A673 (cell line): Measurements from ENCODE around the gene PLA2G5. TPM values are rescaled to one million over a fixed set of nuclear protein-coding genes. Genes with fewer than 3 reads are reported as not detected.

ENCODE experiments used
- BruUV-seq: library from RNA; stranded (reverse); fragments of 400-500 nt; replicated peaks from 2 replicates; lab custom pipeline; 2021; lab: Mats Ljungman, UMichigan
- CTCF ChIA-PET: fragments of 300-600 bp; sonication (Branson Sonifier 250); formaldehyde crosslinking; loops from one replicate; lab custom pipeline; 2022; ENCODE audit warnings: antibody characterized with exemption; lab: Charles Lee
- POLR2A ChIA-PET: fragments of 300-600 bp; sonication (Branson Sonifier 250); formaldehyde crosslinking; loops from one replicate; lab custom pipeline; 2022; ENCODE audit warnings: antibody characterized with exemption; ENCODE audit not compliant: low non-redundant PET; lab: Charles Lee
- DNase-seq: peaks from one replicate; pipeline ENCODE4 v3.0.0-alpha.2; 2015; ENCODE audit warnings: low spot score
- H3K27ac ChIP-seq: fragments of 200-600 bp; sonication (generic); 2 replicates; pipeline ENCODE4 v1.5.1; 2016; ENCODE audit warnings: mixed run types, low read depth, mild to moderate bottlenecking, mixed read lengths, antibody characterized with exemption, low read length; ENCODE audit not compliant: poor library complexity, severe bottlenecking
- H3K27me3 ChIP-seq: fragments of 200-600 bp; sonication (generic); replicated peaks from 2 replicates; pipeline ENCODE4 v1.6.1; 2017; ENCODE audit warnings: mixed run types, low read depth, mild to moderate bottlenecking, mixed read lengths, antibody characterized with exemption, low read length; ENCODE audit not compliant: insufficient read depth, poor library complexity
- H3K36me3 ChIP-seq: fragments of 200-600 bp; sonication (generic); 2 replicates; pipeline ENCODE4 v1.6.1; 2016; ENCODE audit warnings: mixed run types, mild to moderate bottlenecking, mixed read lengths, antibody characterized with exemption, low read length; ENCODE audit not compliant: insufficient read depth, poor library complexity, severe bottlenecking
- H3K4me1 ChIP-seq: fragments of 200-600 bp; sonication (generic); 2 replicates; pipeline ENCODE4 v1.6.1; 2017; ENCODE audit warnings: mixed run types, mild to moderate bottlenecking, mixed read lengths, antibody characterized with exemption, low read length; ENCODE audit not compliant: insufficient read depth, poor library complexity, severe bottlenecking
- H3K4me3 ChIP-seq: fragments of 200-600 bp; sonication (generic); 2 replicates; pipeline ENCODE4 v1.5.1; 2016; ENCODE audit warnings: low read depth, mixed run types, mild to moderate bottlenecking, mixed read lengths, low read length; ENCODE audit not compliant: poor library complexity, severe bottlenecking
- H3K9me3 ChIP-seq: fragments of 200-600 bp; sonication (generic); 2 replicates; pipeline ENCODE4 v1.6.1; 2016; ENCODE audit warnings: mixed run types, low read depth, mild to moderate bottlenecking, mixed read lengths, antibody characterized with exemption, low read length; ENCODE audit not compliant: poor library complexity, severe bottlenecking
- CTCF ChIP-seq: fragments of 300-800, 200-600 bp; sonication (generic); conservative IDR thresholded peaks from 2 replicates; pipeline ENCODE4 v1.5.1; 2017; ENCODE audit warnings: low read depth, mild to moderate bottlenecking, antibody characterized with exemption, low read length, moderate library complexity, mixed read lengths
- EZH2 ChIP-seq: fragments of 200-600 bp; sonication (generic); IDR thresholded peaks from 2 replicates; pipeline ENCODE4 v1.6.1; 2017; ENCODE audit warnings: borderline replicate concordance, low read depth, mild to moderate bottlenecking, mixed read lengths, antibody characterized with exemption, low read length; ENCODE audit not compliant: poor library complexity, severe bottlenecking
- intact Hi-C: fragments of 100-400 bp; cut with micrococcal nuclease; formaldehyde crosslinking; loops from one replicate; pipeline ENCODE4 v1.10.0; 2022; ENCODE audit not compliant: unreplicated experiment
- total RNA-seq: library from RNA; stranded (reverse); gene quantifications from 2 replicates; pipeline ENCODE4 v1.2.3, GENCODE V29; 2021

The PLA2G5 gene
- total RNA-seq, 1 experiment from 2014 or later = not detected

DNA sequence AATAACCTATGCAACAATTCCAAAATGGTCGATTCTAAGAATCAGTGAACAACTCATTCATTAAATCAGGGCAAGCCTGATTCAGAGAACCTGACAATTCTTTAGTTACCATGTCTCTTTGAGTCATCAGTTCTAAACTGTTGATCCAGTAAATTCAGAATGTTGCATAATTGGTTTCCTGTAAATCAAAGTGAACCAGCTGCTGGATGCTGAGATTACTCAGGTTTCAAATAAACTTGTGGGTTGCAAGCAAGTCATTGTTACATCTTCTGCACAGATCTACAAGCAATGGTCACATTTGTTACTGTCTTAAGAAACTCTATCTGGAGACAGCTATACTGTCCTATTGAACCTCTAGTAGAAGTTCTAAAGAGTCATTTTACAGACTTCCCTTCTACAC lies 32.9 kb downstream of the PLA2G5 start:
- Histone ChIP-seq H3K4me1 (no peaks in the 10 kb centered on the region), H3K9me3 (no peaks in the 10 kb centered on the region), H3K4me3 (no peak overlapping the region), H3K36me3 (no peaks in the 10 kb centered on the region), H3K27ac (no peak overlapping the region), H3K27me3 (no peaks in the 10 kb centered on the region)
- intact Hi-C loops = no loop called here
- ChIA-PET CTCF (no interaction called here), POLR2A (no interaction called here)
- no TSS peak for BruUV-seq
- no peak for TF ChIP-seq EZH2
- TF ChIP-seq CTCF = no peak
- DNase-seq = no peak

DNA sequence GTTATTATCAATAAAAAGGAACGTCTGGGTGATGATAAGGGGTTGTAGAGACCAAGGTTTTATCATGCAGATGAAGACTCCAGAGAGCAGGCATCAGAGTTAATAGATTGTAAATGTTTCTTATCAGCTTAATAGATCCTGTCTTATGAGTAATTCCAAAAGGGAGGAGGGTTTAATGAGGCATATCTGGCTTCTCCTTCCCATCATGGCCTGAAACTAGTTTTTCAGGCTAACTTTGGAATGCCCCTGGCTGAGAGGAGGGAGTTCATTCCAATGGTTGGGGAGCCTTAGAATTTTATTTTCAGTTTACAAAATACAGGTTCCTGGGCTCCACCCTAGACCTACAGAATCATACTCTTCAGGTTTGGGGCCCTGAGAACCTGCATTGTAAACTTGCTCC lies 35.9 kb downstream of the PLA2G5 start:
- H3K36me3 ChIP-seq = no peaks in the 10 kb centered on the region
- no peak overlapping the region for H3K27ac ChIP-seq
- H3K4me1 ChIP-seq = no peaks in the 10 kb centered on the region
- intact Hi-C loops = no loop called here
- no peak for DNase-seq
- H3K27me3 ChIP-seq = no peaks in the 10 kb centered on the region
- no peaks in the 10 kb centered on the region for H3K9me3 ChIP-seq
- TF ChIP-seq EZH2 = no peak
- no peak for TF ChIP-seq CTCF
- CTCF ChIA-PET = no interaction called here
- no peak overlapping the region for H3K4me3 ChIP-seq
- no TSS peak for BruUV-seq
- POLR2A ChIA-PET = no interaction called here

DNA sequence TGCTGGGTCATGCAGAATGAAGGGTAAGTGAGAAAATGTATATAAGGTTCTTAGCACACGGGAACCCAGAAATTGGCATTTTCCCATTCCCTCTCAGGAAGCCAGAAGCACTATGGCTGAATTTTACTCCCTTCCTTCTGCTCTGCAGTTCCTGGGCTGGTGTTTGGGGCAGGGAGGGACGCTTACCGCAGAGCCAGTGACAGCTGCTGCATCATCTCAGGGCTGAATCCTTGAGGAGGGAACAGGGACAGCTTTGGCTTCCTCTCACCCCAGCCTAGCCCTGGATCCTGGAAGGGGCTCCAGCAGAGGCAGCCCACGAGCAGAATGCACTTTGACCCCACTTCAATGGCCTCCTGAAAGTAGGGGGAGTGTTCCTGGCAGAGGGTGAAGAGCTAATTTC lies 37.4 kb downstream of the PLA2G5 start:
- no peaks in the 10 kb centered on the region for H3K36me3 ChIP-seq
- no peak overlapping the region for H3K27ac ChIP-seq
- no peaks in the 10 kb centered on the region for H3K27me3 ChIP-seq
- no peak overlapping the region for H3K4me3 ChIP-seq
- DNase-seq = no peak
- ChIA-PET CTCF (no interaction called here), POLR2A (no interaction called here)
- no peaks in the 10 kb centered on the region for H3K4me1 ChIP-seq
- H3K9me3 ChIP-seq = no peaks in the 10 kb centered on the region
- TF ChIP-seq CTCF (no peak), EZH2 (no peak)
- no TSS peak for BruUV-seq
- intact Hi-C loops = no loop called here
